Suppressor macrophage treated with lipopolysaccharide for 1 hour (primary cell): Measurements from ENCODE around the gene FARP2.
A peak's percentile ranks its signal among the peaks of the same experiment; 100 is the strongest.
"Not testable (repeated sequence)": the region's sequence is repeated elsewhere in the genome, so short reads cannot be mapped to it uniquely, and the experiment has no call there.

Experiments used
- DNase-seq, 3 donors: peaks; one replicate each; pipeline ENCODE4 v3.0.0-alpha.2; 2020 to 2022

The FARP2 gene

GRCh38 chr2:241372361-241372992 lies 16.4 kb downstream of the FARP2 start:
- DNase-seq: no peak

- DNase-seq: no peak
Measured at GRCh38 chr2:241373446-241373845, 17.4 kb downstream of the FARP2 start.

DNA sequence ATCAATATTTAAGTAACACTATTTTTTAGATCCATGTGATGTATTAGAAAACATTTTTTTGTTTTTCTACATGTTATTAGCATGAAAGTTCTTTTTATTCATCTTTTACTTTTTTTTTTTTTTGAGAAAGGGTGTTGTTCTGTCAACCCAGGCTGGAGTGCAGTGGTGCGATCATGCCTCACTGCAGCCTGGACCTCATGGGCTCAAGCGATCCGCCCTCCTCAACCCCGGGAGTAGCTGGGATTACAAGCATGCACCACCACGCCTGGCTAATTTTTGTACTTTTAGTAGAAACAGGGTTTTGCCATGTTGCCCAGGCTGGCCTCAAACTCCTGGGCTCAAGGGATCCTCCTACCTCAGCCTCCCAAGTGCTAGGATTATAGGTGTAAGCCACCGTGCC lies 17.8 kb downstream of the FARP2 start:
- not testable (repeated sequence) for DNase-seq

- no peak for DNase-seq
Measured at GRCh38 chr2:241375300-241375699, 19.2 kb downstream of the FARP2 start.

GRCh38 chr2:241376808-241377207 lies 20.7 kb downstream of the FARP2 start:
- DNase-seq: no peak

DNA sequence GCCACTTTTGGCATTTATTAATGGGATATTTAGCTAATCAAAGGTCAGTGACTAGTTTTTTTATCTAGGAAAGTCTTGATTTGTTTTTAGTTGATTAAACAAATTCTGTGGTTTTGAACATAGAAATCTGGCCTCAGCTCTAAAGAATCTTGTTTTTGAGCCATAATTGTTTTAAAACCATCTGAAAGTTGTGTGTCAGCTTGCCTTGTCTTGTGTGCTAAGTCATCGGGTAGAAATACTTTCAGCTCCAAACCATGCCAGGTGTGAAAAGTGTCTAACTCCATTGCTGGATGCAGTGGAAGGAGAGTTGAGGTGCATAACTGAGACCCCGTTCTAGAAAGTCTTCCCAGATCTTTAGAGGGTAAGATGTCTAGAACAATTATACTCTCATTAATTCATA lies 22.7 kb downstream of the FARP2 start:
- DNase-seq: no peak

DNA sequence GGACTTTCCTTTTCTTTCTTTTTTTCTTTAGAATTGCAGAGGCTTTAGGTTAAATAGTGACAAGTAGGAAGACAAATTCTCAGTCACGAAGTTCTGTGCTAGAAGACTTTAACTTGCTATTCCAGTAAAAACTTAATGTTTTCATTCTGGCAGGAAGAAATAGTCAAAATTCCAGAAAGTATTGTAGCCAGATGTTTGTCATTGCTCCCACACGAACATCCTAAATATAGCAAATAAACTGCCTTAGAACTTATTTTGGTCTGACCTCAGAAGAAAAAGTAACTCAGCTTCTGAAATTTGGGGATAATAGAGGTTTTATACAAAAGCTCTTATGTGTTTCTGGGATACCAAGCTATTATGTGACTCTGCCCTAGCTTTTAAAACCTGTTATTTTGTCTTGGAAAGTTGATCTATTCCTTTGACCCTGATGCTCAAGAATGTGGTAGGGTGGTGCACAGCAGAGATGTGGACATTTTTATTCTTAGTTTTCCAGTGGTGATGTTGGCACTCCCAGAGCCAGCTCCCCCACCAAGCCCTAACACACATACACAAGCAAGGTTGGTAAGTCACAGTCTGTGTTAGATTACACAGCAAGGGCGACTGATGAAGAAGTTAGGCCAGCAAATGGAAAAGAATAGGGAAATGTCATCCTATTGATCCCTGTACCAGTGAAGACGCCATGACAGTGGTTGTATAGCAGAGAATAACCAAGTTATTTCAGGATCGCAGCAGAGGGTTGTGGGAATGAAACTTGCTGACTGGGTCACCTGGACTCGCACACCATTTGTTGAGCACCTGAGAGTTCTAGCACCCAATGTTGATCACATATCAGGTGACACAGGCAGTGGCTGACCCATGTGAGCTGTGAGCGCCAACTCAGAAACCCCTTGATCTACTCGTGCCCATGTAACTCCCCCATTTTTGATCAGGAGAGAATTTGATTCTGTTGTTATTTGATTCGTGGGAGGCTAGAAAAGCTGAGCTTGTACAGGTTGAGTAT lies 23.7 kb downstream of the FARP2 start:
- DNase-seq: no peak

DNA sequence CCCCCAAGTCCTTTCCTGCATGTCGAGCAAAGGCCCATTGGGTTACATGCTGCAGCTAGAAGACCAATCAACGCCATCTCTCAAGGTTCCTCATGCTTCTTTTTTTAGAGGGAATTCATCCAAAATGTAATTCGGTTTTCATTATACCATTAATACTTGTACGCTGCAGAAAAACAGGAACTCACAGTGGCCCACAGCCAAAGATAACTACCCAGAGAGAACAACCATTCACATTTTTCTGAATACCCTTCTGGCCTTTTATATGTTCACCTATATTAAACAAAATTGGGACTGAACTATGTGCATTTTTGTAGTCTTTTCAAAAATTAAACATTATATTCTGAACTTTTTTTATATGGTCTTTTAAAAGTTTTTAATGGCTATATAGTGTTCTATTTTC lies 25.8 kb downstream of the FARP2 start:
- no peak for DNase-seq

- DNase-seq: not testable (repeated sequence)
Measured at GRCh38 chr2:241385450-241385849, 29.4 kb downstream of the FARP2 start.

DNA sequence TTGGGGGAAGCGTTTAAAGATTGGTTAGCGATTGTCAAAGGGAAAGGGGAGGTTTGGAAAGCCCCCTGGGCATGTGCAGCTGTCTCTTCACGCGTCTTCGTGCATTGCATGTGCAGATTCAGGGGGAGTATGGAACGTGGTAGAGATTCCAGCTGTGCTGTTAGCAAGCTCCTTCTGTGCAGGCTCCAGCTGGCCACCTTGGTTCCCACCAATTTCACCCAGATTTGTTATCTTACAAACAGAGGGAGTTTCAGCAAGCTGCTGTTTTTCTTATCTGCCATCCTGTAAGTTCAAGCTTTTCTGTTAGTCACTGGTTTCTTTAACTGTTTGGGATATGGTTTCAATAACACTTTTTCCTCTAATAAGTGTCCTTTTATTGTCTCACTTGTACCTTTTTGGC lies 30.4 kb downstream of the FARP2 start:
- DNase-seq: no peak

DNA sequence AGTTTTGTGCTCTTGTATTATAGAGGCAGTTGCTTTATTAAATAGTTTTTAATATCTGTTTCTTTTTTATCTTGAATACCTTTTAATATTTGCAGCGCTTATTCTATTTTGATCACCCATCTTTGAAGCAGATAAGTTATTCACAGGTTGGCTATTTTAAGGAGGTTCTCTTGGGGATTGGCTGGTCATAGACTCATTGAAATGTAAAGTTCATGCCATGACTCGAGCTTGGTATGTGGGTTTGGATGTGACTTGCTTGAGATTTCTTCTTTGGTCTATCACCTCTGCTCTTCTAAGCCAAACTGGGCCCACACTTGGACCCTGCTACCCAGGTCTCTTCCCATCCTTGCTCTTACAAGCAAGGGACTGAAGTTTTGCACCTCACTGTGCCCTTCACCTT lies 33.6 kb downstream of the FARP2 start:
- no peak for DNase-seq

GRCh38 chr2:241390301-241391206 lies 34.5 kb downstream of the FARP2 start:
- DNase-seq: no peak

DNA sequence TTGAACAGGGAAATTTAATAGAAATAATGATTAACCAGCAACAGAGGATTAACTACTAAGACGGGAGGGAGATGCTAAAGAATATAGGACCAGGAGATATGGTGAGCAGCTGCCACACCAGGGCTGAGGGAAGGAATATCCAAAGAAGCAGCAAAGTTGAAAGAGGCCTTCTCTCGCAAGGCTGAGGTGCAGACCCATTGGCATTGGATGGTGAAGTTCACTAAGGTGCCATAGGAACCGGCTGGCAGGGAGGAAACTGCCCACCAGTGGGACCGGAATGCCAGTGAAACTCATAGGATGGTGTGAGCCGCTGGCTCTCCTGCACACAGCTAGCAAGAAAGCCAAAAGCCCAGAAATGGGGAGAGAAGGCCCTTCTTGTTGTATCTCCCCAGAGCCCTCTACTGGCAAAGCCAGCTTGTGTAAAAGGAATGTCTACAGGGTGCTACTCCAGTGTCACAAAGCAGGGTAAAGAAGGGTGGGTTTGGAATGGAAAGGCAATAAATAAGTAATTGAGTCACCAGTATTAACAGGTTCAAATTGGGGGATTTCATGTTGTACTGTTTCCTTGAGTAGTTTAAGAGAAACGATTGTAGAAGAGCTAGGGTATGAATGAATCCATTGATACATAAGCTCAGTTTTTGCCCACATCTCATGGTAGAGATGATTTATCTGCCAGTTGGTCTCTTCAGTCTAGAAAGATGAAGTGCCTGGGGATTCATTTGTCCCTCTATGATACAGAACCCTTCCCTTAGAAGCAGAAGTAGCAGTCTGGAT lies 36.0 kb downstream of the FARP2 start:
- DNase-seq: peak in 2 of 3 donors; percentile 12 to 21

DNA sequence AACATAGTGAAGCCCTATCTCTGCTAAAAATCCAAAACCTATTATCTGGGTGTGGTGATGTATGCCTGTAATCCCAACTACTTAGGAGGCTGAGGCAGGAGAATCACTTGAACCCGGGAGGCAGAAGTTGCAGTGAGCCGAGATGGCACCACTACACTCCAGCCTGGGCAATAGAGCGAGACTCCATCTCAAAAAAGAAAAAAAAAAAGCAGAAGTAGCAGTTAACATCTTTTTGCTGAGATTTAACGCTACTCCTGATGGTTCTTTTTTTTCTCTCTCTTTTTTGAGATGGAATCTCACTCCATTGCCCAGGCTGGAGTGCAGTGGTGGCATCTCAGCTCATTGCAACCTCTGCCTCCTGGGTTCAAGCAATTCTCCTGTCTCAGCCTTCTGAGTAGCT lies 36.7 kb downstream of the FARP2 start:
- DNase-seq: not testable (repeated sequence)

DNA sequence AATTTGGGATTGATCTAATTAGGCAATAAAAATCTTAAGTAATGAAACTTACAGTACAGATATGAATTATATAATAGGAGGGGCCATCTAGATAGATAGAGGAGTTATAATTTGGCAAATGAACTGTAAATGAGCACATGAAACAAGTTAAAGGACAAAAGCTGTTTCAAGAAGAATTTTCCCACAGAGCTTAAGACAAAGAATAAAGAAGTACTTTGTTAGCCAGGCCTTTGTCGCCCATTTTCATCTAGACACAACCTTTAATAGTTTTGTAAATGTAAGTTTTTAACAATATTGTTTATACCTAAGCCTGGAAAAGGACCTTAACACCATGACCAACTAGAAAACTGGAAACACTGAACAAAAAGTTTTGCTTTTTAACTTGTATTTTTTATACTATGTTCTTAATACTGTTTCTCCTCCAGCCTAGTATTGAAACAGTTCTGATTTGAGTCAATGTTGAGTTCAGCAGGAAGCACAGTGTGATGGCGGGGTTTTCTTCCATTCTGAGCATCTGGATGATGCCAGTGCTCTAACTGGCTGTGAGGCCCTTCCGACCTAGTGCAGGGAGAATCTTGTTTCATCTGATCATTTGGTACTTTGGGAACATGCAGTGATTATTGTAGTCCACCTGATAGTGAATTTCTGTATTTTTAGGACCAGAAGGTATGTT lies 37.6 kb downstream of the FARP2 start:
- DNase-seq: no peak

DNA sequence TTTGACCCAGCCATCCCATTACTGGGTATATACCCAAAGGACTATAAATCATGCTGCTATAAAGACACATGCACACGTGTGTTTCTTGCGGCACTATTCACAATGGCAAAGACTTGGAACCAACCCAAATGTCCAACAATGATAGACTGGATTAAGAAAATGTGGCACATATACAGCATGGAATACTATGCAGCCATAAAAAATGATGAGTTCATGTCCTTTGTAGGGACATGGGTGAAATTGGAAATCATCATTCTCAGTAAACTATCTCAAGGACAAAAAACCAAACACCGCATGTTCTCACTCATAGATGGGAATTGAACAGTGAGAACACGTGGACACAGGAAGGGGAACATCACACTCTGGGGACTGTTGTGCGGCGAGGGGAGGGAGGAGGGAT lies 40.7 kb downstream of the FARP2 start:
- not testable (repeated sequence) for DNase-seq

- no peak for DNase-seq
Measured at GRCh38 chr2:241399941-241400922, 44.1 kb downstream of the FARP2 start.

GRCh38 chr2:241408849-241409248 lies 52.8 kb downstream of the FARP2 start:
- no peak for DNase-seq

DNA sequence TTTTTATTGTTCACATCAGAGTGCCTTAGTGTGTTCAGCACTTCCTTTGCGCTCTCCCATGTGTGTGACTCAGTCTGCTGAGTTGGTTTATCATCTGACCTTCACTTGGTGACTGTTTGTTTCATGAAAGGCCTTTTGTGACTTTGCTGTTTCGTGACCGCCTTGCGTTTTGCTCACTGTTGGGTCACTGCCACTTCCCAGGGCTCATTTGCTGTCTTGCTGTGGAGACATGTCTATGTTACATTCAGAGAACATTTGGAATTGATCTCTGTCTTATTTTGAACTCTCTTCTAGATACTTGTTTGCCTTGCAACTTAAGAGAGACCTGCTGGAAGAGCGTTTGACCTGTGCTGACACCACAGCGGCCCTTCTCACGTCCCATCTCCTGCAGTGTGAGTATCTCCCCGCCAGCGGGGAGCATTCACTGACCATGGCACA lies 54.7 kb downstream of the FARP2 start:
- DNase-seq: no peak

DNA sequence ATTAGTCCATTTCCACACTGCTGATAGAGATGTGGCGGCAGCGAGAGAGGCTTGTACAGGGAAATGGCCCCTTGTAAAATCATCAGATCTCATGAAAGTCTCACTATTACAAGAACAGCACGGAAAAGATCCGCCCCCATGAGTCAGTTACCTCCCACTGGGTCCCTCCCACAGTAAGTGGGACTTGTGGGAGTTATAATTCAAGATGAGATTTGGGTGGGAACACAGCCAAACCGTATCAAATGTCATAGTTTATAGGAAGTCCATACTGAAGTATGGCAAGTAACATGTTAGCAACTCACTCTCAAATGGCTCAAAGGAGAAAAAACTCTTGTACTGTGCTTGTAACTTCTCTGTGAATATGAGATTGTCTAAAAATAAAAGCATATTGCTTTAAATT lies 56.1 kb downstream of the FARP2 start:
- no peak for DNase-seq
